Stimulated activated CD8-positive, alpha-beta memory T cell treated with anti-CD3 and anti-CD28 coated beads, Interleukin-12 subunit alpha, Interleukin-12 subunit beta, amount 100 ng/mL, for 24 hours (primary cell): ENCODE measurements around the gene WAC.

Experiments
- DNase-seq: peaks from one replicate; pipeline ENCODE4 v3.0.0-alpha.2; 2020; ENCODE audit errors: extremely low read depth

The WAC gene

GRCh38 chr10:28533186-28533564, 257 bp downstream of the WAC start:
- no peak for DNase-seq

- DNase-seq, result peak; percentile 37
These were observed 820 bp downstream of the WAC start for GRCh38 chr10:28533571-28534304.

- no peak for DNase-seq
These were observed 2.9 kb downstream of the WAC start for GRCh38 chr10:28535846-28536245.

- no peak for DNase-seq
These were observed 5.7 kb downstream of the WAC start for GRCh38 chr10:28538595-28538994.

GRCh38 chr10:28540145-28540544, 7.2 kb downstream of the WAC start:
- DNase-seq, result no peak

GRCh38 chr10:28541717-28542365, 8.9 kb downstream of the WAC start:
- DNase-seq, result no peak

- DNase-seq, result no peak
These were observed 9.8 kb downstream of the WAC start for GRCh38 chr10:28542728-28543127.

- DNase-seq, result no peak
These were observed 11.1 kb downstream of the WAC start for GRCh38 chr10:28544058-28544457.

GRCh38 chr10:28545967-28546644, 13.2 kb downstream of the WAC start:
- no peak for DNase-seq

- no peak for DNase-seq
These were observed 16.0 kb downstream of the WAC start for GRCh38 chr10:28548781-28549498.

GRCh38 chr10:28551086-28551485, 18.2 kb downstream of the WAC start:
- no peak for DNase-seq

- no peak for DNase-seq
These were observed 19.9 kb downstream of the WAC start for GRCh38 chr10:28552775-28553174.

- DNase-seq, result no peak
These were observed 21.1 kb downstream of the WAC start for GRCh38 chr10:28554009-28554408.

GRCh38 chr10:28554952-28555351, 22.0 kb downstream of the WAC start:
- no peak for DNase-seq

GRCh38 chr10:28555358-28555757, 22.4 kb downstream of the WAC start:
- no peak for DNase-seq

- no peak for DNase-seq
These were observed 23.2 kb downstream of the WAC start for GRCh38 chr10:28556142-28556541.

GRCh38 chr10:28558186-28558585, 25.3 kb downstream of the WAC start:
- no peak for DNase-seq

GRCh38 chr10:28558923-28559508, 26.1 kb downstream of the WAC start:
- DNase-seq, result no peak

GRCh38 chr10:28559618-28560017, 26.7 kb downstream of the WAC start:
- no peak for DNase-seq

GRCh38 chr10:28560617-28561016, 27.7 kb downstream of the WAC start:
- no peak for DNase-seq

- no peak for DNase-seq
These were observed 28.6 kb downstream of the WAC start for GRCh38 chr10:28561531-28561930.

- no peak for DNase-seq
These were observed 32.0 kb downstream of the WAC start for GRCh38 chr10:28564905-28565304.
